Testis (tissue), 2 donors: Measurements from ENCODE around the gene HNRNPK.

ENCODE experiments used
- CTCF ChIP-seq, 3 experiments: fragments of 450-650 bp in 2 of 3; fragments of 200-600 bp in 1 of 3; sonication (generic) in 1 of 3; IDR thresholded peaks; one replicate each; pipeline ENCODE4 v1.5.1; 2016 to 2019; ENCODE audit warnings: antibody characterized with exemption in 3 of 3, mild to moderate bottlenecking in 2 of 3, moderate library complexity in 1 of 3
- POLR2A ChIP-seq: fragments of 450-650 bp; IDR thresholded peaks from one replicate; pipeline ENCODE4 v1.6.1; 2017; ENCODE audit warnings: antibody characterized with exemption, mild to moderate bottlenecking, moderate library complexity

- TF ChIP-seq CTCF (IDR thresholded peaks at IDR 0.05) = no peak
- no peak for TF ChIP-seq POLR2A
Observed at GRCh38 chr9:83992901-83993300, 12.9 kb upstream of the HNRNPK start.
